HCT116 (cell line): ENCODE data around the gene CDH5. TPM values are rescaled to one million over a fixed set of nuclear protein-coding genes. Genes with fewer than 3 reads are reported as not detected.

ENCODE experiments used
- ATAC-seq: fragments of 200-7000 bp; cut with Tn5 transposase; 2 replicates; pipeline ENCODE4 v1.9.1; 2020; ENCODE audit warnings: mild to moderate bottlenecking, moderate library complexity
- BruUV-seq: library from RNA; stranded (reverse); fragments of 400-500 nt; replicated peaks from 2 replicates; lab custom pipeline; 2021; lab: Mats Ljungman, UMichigan
- CTCF ChIA-PET: fragments of 300-600 bp; sonication (Branson Sonifier 250); formaldehyde crosslinking; loops from one replicate; lab custom pipeline; 2021; ENCODE audit warnings: antibody characterized with exemption; lab: Charles Lee
- POLR2A ChIA-PET: fragments of 300-600, 350-600 bp; sonication (Branson Sonifier 250); formaldehyde crosslinking; loops from one replicate; lab custom pipeline; 2021; ENCODE audit warnings: antibody characterized with exemption; lab: Charles Lee
- RAD21 ChIA-PET, 2 experiments: fragments of 300-600 bp; sonication (Branson Sonifier 250); formaldehyde crosslinking; loops; one replicate each; lab custom pipeline; 2023; ENCODE audit warnings: low total read pairs in 2 of 2; ENCODE audit not compliant: uncharacterized antibody in 2 of 2, unreplicated experiment in 2 of 2, low non-redundant PET in 1 of 2; lab: Charles Lee
- DNase-seq: peaks from one replicate; pipeline ENCODE4 v3.0.0-alpha.2; 2010; ENCODE audit warnings: low read depth, low spot score
- H2AFZ ChIP-seq: fragments of 200-600 bp; shearing (Covaris generic), sonication (generic); 2 replicates; pipeline ENCODE4 v1.6.1; 2017; ENCODE audit warnings: low read depth, mixed run types, mixed read lengths, antibody characterized with exemption, low read length; ENCODE audit not compliant: poor library complexity, severe bottlenecking
- H3K27ac ChIP-seq: 2 replicates; pipeline ENCODE4 v1.5.1; 2012; ENCODE audit warnings: low read depth, low read length
- H3K27me3 ChIP-seq: fragments of 200-600 bp; sonication (generic); 2 replicates; pipeline ENCODE4 v1.6.1; 2016; ENCODE audit warnings: mixed run types, low read length, mixed read lengths; ENCODE audit not compliant: insufficient read depth
- H3K36me3 ChIP-seq, 2 experiments: fragments of 200-500 bp in 1 of 2; fragments of 200-600 bp in 1 of 2; sonication (Bioruptor generic) in 1 of 2; sonication (generic) in 1 of 2; 2 replicates each; pipeline versions ENCODE4 v1.5.1 to v1.6.1; 2014 to 2016; ENCODE audit warnings: low read length in 2 of 2, inconsistent platforms in 1 of 2, mixed read lengths in 1 of 2, mixed run types in 1 of 2; ENCODE audit not compliant: insufficient read depth in 2 of 2, control insufficient read depth in 1 of 2
- H3K4me1 ChIP-seq, 2 experiments: fragments of 200-600 bp in 1 of 2; sonication (generic) in 1 of 2; 2 replicates each; pipeline versions ENCODE4 v1.5.1 to v1.6.1; 2012 to 2017; ENCODE audit warnings: low read length in 2 of 2, inconsistent platforms in 1 of 2, mild to moderate bottlenecking in 1 of 2, mixed read lengths in 1 of 2, mixed run types in 1 of 2, moderate library complexity in 1 of 2; ENCODE audit not compliant: insufficient read depth in 2 of 2, control insufficient read depth in 1 of 2
- H3K4me2 ChIP-seq: fragments of 200-600 bp; sonication (generic); 2 replicates; pipeline ENCODE4 v1.6.1; 2017; ENCODE audit warnings: mixed run types, low read length, mixed read lengths
- H3K4me3 ChIP-seq, 2 experiments: fragments of 200-600 bp in 1 of 2; sonication (generic) in 1 of 2; replicated peaks in 1 of 2; 2 replicates each; pipeline ENCODE4 v1.5.1; 2011 to 2016; ENCODE audit warnings: low read length in 2 of 2, control low read depth in 1 of 2, low read depth in 1 of 2, mild to moderate bottlenecking in 1 of 2, mixed read lengths in 1 of 2, mixed run types in 1 of 2
- H3K79me2 ChIP-seq: fragments of 200-600 bp; sonication (generic); 2 replicates; pipeline ENCODE4 v1.6.1; 2017; ENCODE audit warnings: mild to moderate bottlenecking, mixed run types, low read length, moderate library complexity, mixed read lengths; ENCODE audit not compliant: insufficient read depth
- H3K9ac ChIP-seq: fragments of 200-600 bp; sonication (generic); 2 replicates; pipeline ENCODE4 v1.6.1; 2016; ENCODE audit warnings: low read length, mixed read lengths
- H3K9me2 ChIP-seq: fragments of 200-600 bp; sonication (generic), shearing (Covaris generic); 2 replicates; pipeline ENCODE4 v1.6.1; 2017; ENCODE audit warnings: mixed run types, mild to moderate bottlenecking, moderate library complexity; ENCODE audit not compliant: insufficient read depth
- H3K9me3 ChIP-seq, 2 experiments: fragments of 200-500 bp in 1 of 2; fragments of 200-600 bp in 1 of 2; sonication (Bioruptor generic) in 1 of 2; sonication (generic) in 1 of 2; 2 replicates each; pipeline ENCODE4 v1.6.1; 2014 to 2017; ENCODE audit warnings: low read length in 2 of 2, mixed read lengths in 2 of 2, inconsistent platforms in 1 of 2, low read depth in 1 of 2, mild to moderate bottlenecking in 1 of 2, mixed run types in 1 of 2, moderate library complexity in 1 of 2; ENCODE audit not compliant: control insufficient read depth in 1 of 2, insufficient read depth in 1 of 2
- H4K20me1 ChIP-seq: fragments of 200-600 bp; sonication (generic), shearing (Covaris generic); 2 replicates; pipeline ENCODE4 v1.6.1; 2017; ENCODE audit warnings: mixed run types, mild to moderate bottlenecking, moderate library complexity; ENCODE audit not compliant: insufficient read depth
- EGR1 ChIP-seq: IDR thresholded peaks from 2 replicates; pipeline ENCODE4 v1.6.1; 2012; ENCODE audit warnings: low read depth
- JUND ChIP-seq: IDR thresholded peaks from 2 replicates; pipeline ENCODE4 v1.6.1; 2012
- POLR2A ChIP-seq: IDR thresholded peaks from 2 replicates; pipeline ENCODE4 v1.7.0; 2011; ENCODE audit warnings: borderline replicate concordance; ENCODE audit not compliant: insufficient read depth, insufficient read length; ENCODE audit errors: extremely low read depth
- SRF ChIP-seq: IDR thresholded peaks from 2 replicates; pipeline ENCODE4 v1.6.1; 2012; ENCODE audit warnings: low read depth
- YY1 ChIP-seq: IDR thresholded peaks from 2 replicates; pipeline ENCODE4 v1.6.1; 2011; ENCODE audit warnings: low read length, low read depth, moderate library complexity, mild to moderate bottlenecking; ENCODE audit not compliant: insufficient replicate concordance; ENCODE audit errors: extremely low read depth
- ZFX ChIP-seq: fragments of 450-650 bp; IDR thresholded peaks from 2 replicates; pipeline ENCODE4 v1.6.1; 2017
- intact Hi-C: fragments of 100-400 bp; cut with micrococcal nuclease; formaldehyde crosslinking; loops from 2 replicates; pipeline ENCODE4 v1.10.0; 2022
- total RNA-seq: library from RNA; stranded (reverse); gene quantifications from one replicate; pipeline ENCODE4 v1.2.1, GENCODE V29; 2021; ENCODE audit not compliant: unreplicated experiment
- TF ChIP-seq, protein P1 (sequence below): IDR thresholded peaks from 2 replicates; pipeline ENCODE4 v1.6.1; 2012

The CDH5 gene
- total RNA-seq, 1 experiment from 2014 or later, result 0.15 TPM

DNA sequence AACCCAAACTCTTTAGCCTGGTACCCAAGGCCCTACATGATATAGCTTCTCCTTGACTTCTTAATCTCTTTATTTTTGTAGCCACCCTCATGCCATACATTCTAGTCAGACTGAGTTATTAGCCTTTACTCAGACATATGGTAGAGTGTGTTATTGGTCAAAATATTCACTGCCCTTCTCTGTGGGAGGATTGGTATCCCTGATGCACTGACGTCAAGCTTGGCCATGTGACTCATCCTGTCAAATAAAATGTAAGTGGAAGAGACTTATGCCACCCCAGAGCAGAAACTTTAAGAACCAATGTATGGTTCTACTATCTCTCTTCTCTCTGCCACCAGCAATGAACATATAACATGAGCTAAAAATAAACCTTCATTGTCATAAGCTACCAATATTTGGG is 48.4 kb downstream of the CDH5 start:
- POLR2A ChIA-PET, result no interaction called here
- Histone ChIP-seq H4K20me1 (no peaks in the 10 kb centered on the region), H3K36me3 (no peaks in the 10 kb centered on the region), H2AFZ (no peak overlapping the region), H3K27me3 (no peaks in the 10 kb centered on the region), H3K4me3 (no peak overlapping the region), H3K4me2 (no peak overlapping the region), H3K9me2 (no peaks in the 10 kb centered on the region), H3K9ac (no peak overlapping the region), H3K4me1 (peaks cover 0 to 7% of the 10 kb centered on the region in 2 experiments; a peak in 1 of 4 replicates), H3K9me3 (no peaks in the 10 kb centered on the region; a peak in 1 of 4 replicates), H3K79me2 (no peaks in the 10 kb centered on the region), H3K27ac (no peak overlapping the region)
- RAD21 ChIA-PET, result interaction anchor here in 1 of 2 experiments (0.6 kb wide), 1 partner anchor 9 kb away, joined by 3 read pairs; no protein-coding TSS in a partner anchor
- TF ChIP-seq POLR2A (no peak), YY1 (no peak), ZFX (no peak), EGR1 (no peak)
- ATAC-seq (no peak), DNase-seq (no peak)
- CTCF ChIA-PET, result interaction anchor here (1.5 kb wide), 1 partner anchor 8 kb away, joined by 3 read pairs; no protein-coding TSS in a partner anchor
- intact Hi-C loops, result no loop called here
- BruUV-seq, result no TSS peak

DNA sequence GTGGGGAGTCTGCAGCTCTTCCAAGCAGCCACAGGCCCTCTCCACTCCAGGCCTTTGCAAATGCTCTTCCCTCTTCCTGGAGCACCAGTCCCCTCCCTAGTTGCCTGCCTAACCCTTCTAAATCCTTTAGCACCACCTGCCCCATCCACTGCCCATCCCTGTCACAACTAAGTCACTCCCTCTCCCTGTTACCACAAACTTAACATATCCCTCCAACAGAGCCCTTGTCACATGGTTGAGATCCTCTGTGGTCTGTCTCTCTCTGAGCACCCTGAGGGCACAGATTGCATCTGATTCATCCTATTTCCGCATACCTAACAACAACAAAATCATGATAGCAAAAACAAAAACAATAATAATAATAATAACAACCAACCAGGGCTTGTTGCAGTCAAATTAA is 49.6 kb downstream of the CDH5 start:
- intact Hi-C loops, result no loop called here
- TF ChIP-seq JUND (no peak), SRF (no peak)
- TF ChIP-seq, protein P1, sequence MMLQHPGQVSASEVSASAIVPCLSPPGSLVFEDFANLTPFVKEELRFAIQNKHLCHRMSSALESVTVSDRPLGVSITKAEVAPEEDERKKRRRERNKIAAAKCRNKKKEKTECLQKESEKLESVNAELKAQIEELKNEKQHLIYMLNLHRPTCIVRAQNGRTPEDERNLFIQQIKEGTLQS, result no peak
- ChIA-PET CTCF (interaction anchor here (1.5 kb wide), 1 partner anchor 9 kb away, joined by 3 read pairs; no protein-coding TSS in a partner anchor), RAD21 (no interaction called here), POLR2A (no interaction called here)
- ATAC-seq (no peak), DNase-seq (no peak)
- Histone ChIP-seq H3K4me3 (no peak overlapping the region), H4K20me1 (no peaks in the 10 kb centered on the region), H3K9me3 (no peaks in the 10 kb centered on the region; a peak in 1 of 4 replicates), H3K27ac (no peak overlapping the region), H3K79me2 (no peaks in the 10 kb centered on the region), H3K4me1 (peaks cover 0 to 7% of the 10 kb centered on the region in 2 experiments; a peak in 1 of 4 replicates), H3K27me3 (no peaks in the 10 kb centered on the region), H3K36me3 (no peaks in the 10 kb centered on the region), H2AFZ (no peak overlapping the region), H3K9me2 (no peaks in the 10 kb centered on the region), H3K9ac (no peak overlapping the region), H3K4me2 (no peak overlapping the region)
- BruUV-seq, result no TSS peak
